Measurements from ENCODE around the gene MIA. TPM values are rescaled to one million over a fixed set of nuclear protein-coding genes. Genes with fewer than 3 reads are reported as not detected.

MIA gene
- total and polyA plus RNA-seq, 2 of the 8 experiments (the other 6 are each of a cell fraction or from before 2014, with no cell fraction given), result not detected

DNA sequence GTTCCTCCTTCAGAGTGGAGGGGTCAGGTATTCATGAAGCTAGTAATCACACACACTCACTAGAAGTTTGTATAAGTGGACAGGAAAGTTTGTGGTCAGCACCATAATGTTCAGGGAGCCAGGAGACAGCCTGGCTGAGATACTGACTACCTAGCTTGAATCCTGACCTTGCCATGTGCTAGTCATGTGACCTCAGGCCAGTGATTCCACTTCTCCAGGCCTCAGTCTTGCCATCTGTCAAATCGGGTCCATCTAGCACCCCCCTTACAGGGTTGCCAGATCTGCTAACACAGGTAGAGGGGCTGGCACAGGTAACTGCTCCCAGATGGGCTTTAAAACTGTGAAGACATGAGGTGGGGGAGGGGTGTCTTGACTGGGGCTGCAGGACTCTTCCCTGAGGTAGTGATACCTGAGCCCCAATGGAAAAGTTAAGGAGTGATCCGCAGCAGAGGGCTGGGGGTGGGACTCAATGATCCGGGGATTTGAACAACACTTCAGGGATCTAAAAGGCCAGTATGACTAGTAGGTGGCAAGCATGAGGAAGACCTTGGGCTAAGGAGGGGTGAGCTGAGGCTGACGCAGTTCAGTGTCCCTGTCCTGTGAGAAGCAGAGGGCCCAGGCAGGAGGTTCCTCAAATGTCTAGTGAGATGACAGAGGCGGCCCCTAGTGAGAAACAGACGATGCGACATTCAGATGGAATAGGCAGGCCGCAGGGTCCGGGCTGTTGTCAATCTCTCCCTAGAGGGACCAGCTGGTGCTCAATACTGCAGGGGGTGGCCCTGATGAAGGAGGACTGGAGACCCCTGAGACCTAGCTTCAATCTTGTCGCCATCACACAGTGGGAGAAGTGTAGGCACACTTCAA, 33.6 kb upstream of the MIA start:
- Histone ChIP-seq H3K27me3 (replicated peaks in 1 of 4; ENCODE audit: control insufficient read depth in 3 of 4, extremely low read depth in 1 of 4, insufficient read depth in 3 of 4, low read length in 3 of 4) (no peaks in the 10 kb centered on the region), H2BK15ac (ENCODE audit: low read length) (no peak overlapping the region), H4K91ac (replicated peaks; ENCODE audit: insufficient read length, low read length) (no peak overlapping the region), H3K79me1 (ENCODE audit: low read depth, low read length) (no peaks in the 10 kb centered on the region), H2BK12ac (ENCODE audit: low read depth, low read length) (no peak overlapping the region), H3K23ac (ENCODE audit: insufficient read length) (no peak overlapping the region), H3K79me2 (ENCODE audit: control insufficient read depth in 1 of 2, insufficient read depth in 2 of 2, low read length in 2 of 2) (no peaks in the 10 kb centered on the region), H3K4ac (replicated peaks; ENCODE audit: insufficient read length, low read depth, low read length) (no peak overlapping the region), H3K4me2 (ENCODE audit: insufficient read depth in 1 of 2, low read depth in 2 of 2, low read length in 2 of 2) (no peak overlapping the region), H2BK5ac (ENCODE audit: low read depth, low read length) (no peak overlapping the region), H3K4me1 (replicated peaks in 1 of 4; ENCODE audit: control insufficient read depth in 3 of 4, insufficient read depth in 4 of 4, low read length in 3 of 4) (peaks cover 0 to 13% (median 3%) of the 10 kb centered on the region in 4 experiments; a peak in 4 of 7 replicates), H3K27ac (ENCODE audit: low read depth, low read length) (no peak overlapping the region), H3K9me3 (ENCODE audit: insufficient read depth in 2 of 2, low read depth in 1 of 2, low read length in 1 of 2) (no peaks in the 10 kb centered on the region), H2BK120ac (replicated peaks; ENCODE audit: low read depth, low read length) (no peak overlapping the region), H4K20me1 (replicated peaks in 1 of 2; ENCODE audit: control insufficient read depth in 1 of 2, insufficient read depth in 2 of 2, low read length in 2 of 2) (peaks cover 0 to 8% of the 10 kb centered on the region in 2 experiments), H3K18ac (ENCODE audit: extremely low read depth, low read length) (no peak overlapping the region), H2AFZ (ENCODE audit: low read length) (no peak overlapping the region), H3K56ac (replicated peaks; ENCODE audit: insufficient read length, low read depth, low read length) (no peak overlapping the region), H2BK20ac (ENCODE audit: low read length) (no peak overlapping the region), H2AK5ac (ENCODE audit: low read depth, low read length) (no peak overlapping the region), H3K36me3 (ENCODE audit: control insufficient read depth in 2 of 4, insufficient read depth in 4 of 4, low read length in 3 of 4) (peaks cover 0 to 16% (median 5%) of the 10 kb centered on the region in 4 experiments; a peak in 5 of 8 replicates), H4K8ac (ENCODE audit: extremely low read depth, insufficient read depth, low read length) (no peak overlapping the region), H3K23me2 (ENCODE audit: low read depth, low read length) (no peaks in the 10 kb centered on the region), H4K5ac (ENCODE audit: insufficient read length, low read depth, low read length) (no peak overlapping the region), H3K9ac (replicated peaks in 1 of 4; ENCODE audit: extremely low read depth in 1 of 4, low read depth in 3 of 4, low read length in 3 of 4) (no peak overlapping the region), H3K14ac (ENCODE audit: insufficient read length) (no peak overlapping the region), H3K4me3 (ENCODE audit: extremely low read depth in 1 of 4, insufficient read depth in 2 of 4, low read depth in 3 of 4, low read length in 4 of 4) (no peak overlapping the region)
- ChIA-PET CTCF (ENCODE audit: partially characterized antibody) (interaction anchor here (0.7 to 4.7 kb wide), 14 partner anchors 8 to 953 kb away, joined by 3 to 26 read pairs (median 4); partner anchors contain the start of genes ACTMAP and SNRPA), POLR2A (ENCODE audit: partially characterized antibody) (interaction anchor here (0.9 to 12.4 kb wide), 17 partner anchors 9 to 79 kb away, joined by 3 to 120 read pairs (median 3); partner anchors contain the start of genes ACTMAP, COQ8B, ITPKC and SNRPA)
- TF ChIP-seq, protein P1, sequence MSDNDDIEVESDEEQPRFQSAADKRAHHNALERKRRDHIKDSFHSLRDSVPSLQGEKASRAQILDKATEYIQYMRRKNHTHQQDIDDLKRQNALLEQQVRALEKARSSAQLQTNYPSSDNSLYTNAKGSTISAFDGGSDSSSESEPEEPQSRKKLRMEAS (IDR thresholded peaks at IDR 0.05), result 0 out of 2 replicates have a peak, but pooled peaks have one; percentile 24
- TF ChIP-seq RBBP5 (IDR thresholded peaks at IDR 0.05; ENCODE audit: borderline replicate concordance, low read depth, low read length) (no peak), SIN3A (conservative IDR thresholded peaks at IDR 0.05 in 1 of 2, IDR thresholded peaks at IDR 0.05 in 1 of 2; ENCODE audit: low read depth in 1 of 2, low read length in 2 of 2) (no peak), TEAD4 (IDR thresholded peaks at IDR 0.05; ENCODE audit: low read depth, low read length) (no peak), KDM5A (IDR thresholded peaks at IDR 0.05; ENCODE audit: low read length) (no peak)
- FAIRE-seq, result no peak
- DNase-seq (ENCODE audit: low read depth in 1 of 2, low spot score in 2 of 2), result no peak
- WGBS, 2 experiments (ENCODE audit: extremely low coverage in 1 of 2, insufficient coverage in 1 of 2, insufficient read length in 1 of 2, insufficient replicate concordance in 2 of 2, low coverage in 1 of 2, low lambda C conversion rate in 2 of 2, missing lambda C conversion rate in 1 of 2), result 88% methylated on average over 10 of the region's 10 CpGs; no CpG with 5 or more reads in 1 of the 2 experiments

All from H1 (cell line).